Keratinocyte (primary cell): Measurements from ENCODE around the gene FRMD4B. TPM values are rescaled to one million over a fixed set of nuclear protein-coding genes. Genes with fewer than 3 reads are reported as not detected.
A peak's percentile ranks its signal among the peaks of the same experiment; 100 is the strongest.

Source experiments
- DNase-seq: peaks from one replicate; pipeline ENCODE4 v3.0.0-alpha.2; 2011; ENCODE audit warnings: low read depth, missing footprints, low spot score
- FAIRE-seq: peaks from 2 replicates; lab custom pipeline; 2011; peaks lifted over from hg19 to GRCh38; lab: Jason Lieb, UNC
- H2AFZ ChIP-seq: 2 replicates; pipeline ENCODE4 v1.6.0; 2012; ENCODE audit warnings: low read length, control low read depth, inconsistent platforms; ENCODE audit not compliant: control insufficient read depth
- H3K27ac ChIP-seq: 2 replicates; pipeline ENCODE4 v1.5.1; 2011; ENCODE audit warnings: low read length; ENCODE audit not compliant: control insufficient read depth, insufficient read depth
- H3K27me3 ChIP-seq: 3 replicates; pipeline ENCODE4 v1.6.0; 2011; ENCODE audit warnings: low read length; ENCODE audit not compliant: control insufficient read depth, insufficient read depth; ENCODE audit errors: extremely low read depth
- H3K36me3 ChIP-seq, 2 experiments: 2 replicates in 1 of 2; 3 replicates in 1 of 2; pipeline ENCODE4 v1.5.1; 2011; ENCODE audit warnings: low read length in 2 of 2, mild to moderate bottlenecking in 1 of 2; ENCODE audit not compliant: control insufficient read depth in 2 of 2, insufficient read depth in 2 of 2; ENCODE audit errors: extremely low read depth in 1 of 2
- H3K4me1 ChIP-seq: 3 replicates; pipeline ENCODE4 v1.5.1; 2011; ENCODE audit warnings: low read length; ENCODE audit not compliant: control insufficient read depth, insufficient read depth; ENCODE audit errors: extremely low read depth
- H3K4me2 ChIP-seq: 3 replicates; pipeline ENCODE4 v1.6.0; 2011; ENCODE audit warnings: low read depth, low read length; ENCODE audit not compliant: control insufficient read depth, insufficient read depth; ENCODE audit errors: extremely low read depth
- H3K4me3 ChIP-seq, 3 experiments: fragments of 200-600 bp in 1 of 3; sonication (generic) in 1 of 3; 2 replicates in 2 of 3; 3 replicates in 1 of 3; pipeline ENCODE4 v1.5.1; 2011 to 2016; ENCODE audit warnings: low read length in 3 of 3, mild to moderate bottlenecking in 3 of 3, control low read depth in 2 of 3, inconsistent platforms in 1 of 3, low read depth in 1 of 3, mixed read lengths in 1 of 3, mixed run types in 1 of 3, moderate library complexity in 1 of 3; ENCODE audit not compliant: control insufficient read depth in 2 of 3, insufficient read depth in 2 of 3; ENCODE audit errors: extremely low read depth in 1 of 3
- H3K79me2 ChIP-seq: 2 replicates; pipeline ENCODE4 v1.6.0; 2012; ENCODE audit warnings: low read length; ENCODE audit not compliant: control insufficient read depth, insufficient read depth
- H3K9ac ChIP-seq: 3 replicates; pipeline ENCODE4 v1.6.0; 2011; ENCODE audit warnings: low read length; ENCODE audit not compliant: control insufficient read depth, insufficient read depth; ENCODE audit errors: extremely low read depth
- H3K9me1 ChIP-seq: 3 replicates; pipeline ENCODE4 v1.6.0; 2011; ENCODE audit warnings: low read length; ENCODE audit not compliant: control insufficient read depth, insufficient read depth; ENCODE audit errors: extremely low read depth
- H3K9me3 ChIP-seq: 2 replicates; pipeline ENCODE4 v1.5.1; 2012; ENCODE audit warnings: low read depth, low read length; ENCODE audit not compliant: control insufficient read depth
- H4K20me1 ChIP-seq: 3 replicates; pipeline ENCODE4 v1.6.0; 2011; ENCODE audit warnings: low read length; ENCODE audit not compliant: control insufficient read depth, insufficient read depth; ENCODE audit errors: extremely low read depth
- CTCF ChIP-seq, 3 experiments: IDR thresholded peaks in 1 of 3; conservative IDR thresholded peaks in 1 of 3; optimal IDR thresholded peaks in 1 of 3; 2 replicates in 2 of 3; 3 replicates in 1 of 3; pipeline versions ENCODE3 to v1.5.1; 2011; ENCODE audit warnings: low read length in 3 of 3, mild to moderate bottlenecking in 3 of 3, moderate library complexity in 2 of 3, control low read depth in 1 of 3, inconsistent platforms in 1 of 3; ENCODE audit not compliant: insufficient read depth in 2 of 3; ENCODE audit errors: extremely low read depth in 1 of 3
- EZH2 ChIP-seq: IDR thresholded peaks from one replicate; pipeline ENCODE4 v1.6.1; 2012; ENCODE audit warnings: inconsistent platforms, mild to moderate bottlenecking, low read length, moderate library complexity
- dilution Hi-C: fragments of 300-500 bp; cut with MboI; formaldehyde crosslinking; loops from one replicate; pipeline ENCODE4 v1.7.0; 2020; ENCODE audit warnings: low sequenced_read_pairs; ENCODE audit not compliant: extremely low pct_ligation_motif_present
- polyA plus RNA-seq, 5 experiments: library from polyadenylated mRNA; depleted of rRNA in 3 of 5; stranded (reverse) in 3 of 5; stranded (forward) in 1 of 5; unstranded in 1 of 5; fragments of >200 nt; gene quantifications; 1 replicate in 1 of 5; 2 replicates in 3 of 5; 3 replicates in 1 of 5; pipeline versions ENCODE4 v1.2.1 to v1.2.3, GENCODE V29; 2011 to 2012; ENCODE audit warnings: missing spikeins in 2 of 5, low read depth in 1 of 5, low replicate concordance in 1 of 5

The FRMD4B gene
- polyA plus RNA-seq, 1 donor (not counting 4 experiments of a cell fraction or from before 2014, with no cell fraction given), result 48.3 TPM

- Histone ChIP-seq H3K36me3 (peaks cover 0 to 3% of the 10 kb centered on the region in 2 experiments), H3K79me2 (peaks cover 32% of the 10 kb centered on the region), H3K27ac (no peak overlapping the region), H4K20me1 (no peaks in the 10 kb centered on the region), H2AFZ (no peak overlapping the region), H3K9me1 (no peaks in the 10 kb centered on the region), H3K4me1 (peaks cover 23% of the 10 kb centered on the region), H3K4me2 (no peak overlapping the region), H3K27me3 (no peaks in the 10 kb centered on the region), H3K4me3 (no peak overlapping the region), H3K9me3 (no peaks in the 10 kb centered on the region), H3K9ac (no peak overlapping the region)
- TF ChIP-seq EZH2 (no peak), CTCF (optimal IDR thresholded peaks at IDR 0.05 in 1 of 3, IDR thresholded peaks at IDR 0.05 in 1 of 3, conservative IDR thresholded peaks at IDR 0.05 in 1 of 3; ENCODE audit: extremely low read depth in 1 of 3, insufficient read depth in 2 of 3, low read length in 3 of 3) (peak; percentile 58 to 73 (median 72))
- peak; percentile 59 for FAIRE-seq
- no peak for DNase-seq
- dilution Hi-C loops, result no loop called here
These were observed 39.4 kb upstream of the FRMD4B start for GRCh38 chr3:69425249-69425648.

- Histone ChIP-seq H3K4me1 (peaks cover 23% of the 10 kb centered on the region), H3K36me3 (peaks cover 0 to 3% of the 10 kb centered on the region in 2 experiments), H3K9ac (no peak overlapping the region), H3K79me2 (peaks cover 38% of the 10 kb centered on the region), H4K20me1 (no peaks in the 10 kb centered on the region), H3K4me3 (no peak overlapping the region), H3K9me3 (no peaks in the 10 kb centered on the region), H3K27me3 (no peaks in the 10 kb centered on the region), H3K4me2 (no peak overlapping the region), H2AFZ (no peak overlapping the region), H3K27ac (no peak overlapping the region), H3K9me1 (no peaks in the 10 kb centered on the region)
- DNase-seq (no peak), FAIRE-seq (no peak)
- TF ChIP-seq CTCF (optimal IDR thresholded peaks at IDR 0.05 in 1 of 3, IDR thresholded peaks at IDR 0.05 in 1 of 3, conservative IDR thresholded peaks at IDR 0.05 in 1 of 3; ENCODE audit: extremely low read depth in 1 of 3, insufficient read depth in 2 of 3, low read length in 3 of 3) (no peak), EZH2 (no peak)
- dilution Hi-C loops, result no loop called here
These were observed 37.7 kb upstream of the FRMD4B start for GRCh38 chr3:69423463-69424155.
